HTR-8/SVneo (cell line): ENCODE measurements around the gene PLA2G2D.
"Not testable (repeated sequence)": the region's sequence is repeated elsewhere in the genome, so short reads cannot be mapped to it uniquely, and the experiment has no call there.

Experiments used
- DNase-seq: peaks from one replicate; pipeline ENCODE4 v3.0.0; 2011; ENCODE audit warnings: low spot score, mixed read lengths; ENCODE audit not compliant: insufficient read length
- FAIRE-seq: peaks from 2 replicates; lab custom pipeline; 2011; peaks lifted over from hg19 to GRCh38; lab: Jason Lieb, UNC

Gene PLA2G2D

DNA sequence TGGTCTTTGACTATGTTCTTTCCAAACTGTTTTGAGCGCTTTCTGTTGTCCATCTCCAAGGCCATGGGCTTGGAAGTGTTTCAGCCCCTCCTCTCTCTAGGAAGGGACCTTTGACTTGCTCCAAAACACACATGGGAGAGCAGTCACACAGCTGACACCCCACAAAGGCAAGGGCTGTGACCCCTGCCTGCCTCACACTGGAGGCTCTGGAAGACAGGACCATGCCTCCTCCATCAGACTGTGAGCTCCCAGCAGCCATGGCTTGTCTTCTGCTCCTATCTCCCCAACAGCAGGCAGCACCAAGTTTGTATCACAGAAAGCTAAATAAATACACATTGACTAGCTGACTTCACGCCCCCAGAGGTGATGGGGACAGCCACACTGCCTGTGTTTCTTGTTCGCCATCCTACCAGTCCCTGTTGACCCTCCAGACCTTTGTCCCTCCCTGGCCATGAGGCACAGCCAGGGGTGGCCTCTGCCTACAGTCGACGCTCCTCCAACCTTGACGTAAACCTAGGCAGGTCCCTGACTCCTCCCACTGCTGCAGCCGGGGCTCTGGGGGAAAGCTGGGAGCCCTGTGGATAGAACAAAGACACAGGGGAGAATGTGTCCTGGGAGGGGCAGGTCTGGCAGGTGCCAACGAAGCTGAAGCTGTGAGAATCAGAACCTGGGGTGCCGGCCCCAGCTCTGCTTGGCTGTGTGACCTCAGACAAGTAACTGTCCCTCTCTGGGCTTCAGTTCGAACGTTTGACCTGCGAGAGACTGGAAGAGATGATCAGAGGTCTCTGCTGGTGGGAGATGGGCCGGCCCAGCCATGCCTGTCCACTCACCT lies 24.6 kb upstream of the PLA2G2D start:
- FAIRE-seq (no peak), DNase-seq (no peak)

DNA sequence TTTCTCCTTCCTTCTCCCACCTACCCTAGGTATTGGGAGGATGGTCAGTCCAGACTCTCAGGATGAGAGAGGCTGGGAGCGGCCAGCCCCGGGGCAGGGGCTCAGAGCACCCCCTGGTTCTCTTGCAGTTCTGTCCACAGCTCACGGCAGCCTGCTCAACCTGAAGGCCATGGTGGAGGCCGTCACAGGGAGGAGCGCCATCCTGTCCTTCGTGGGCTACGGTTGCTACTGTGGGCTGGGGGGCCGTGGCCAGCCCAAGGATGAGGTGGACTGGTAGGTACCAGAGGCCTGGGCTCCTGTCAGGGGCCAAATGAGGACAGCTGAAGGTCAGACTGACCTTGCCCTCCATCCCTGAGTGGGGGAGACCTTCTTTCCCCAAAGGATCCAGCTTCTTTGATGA lies 24.0 kb upstream of the PLA2G2D start:
- DNase-seq (no peak), FAIRE-seq (no peak)

DNA sequence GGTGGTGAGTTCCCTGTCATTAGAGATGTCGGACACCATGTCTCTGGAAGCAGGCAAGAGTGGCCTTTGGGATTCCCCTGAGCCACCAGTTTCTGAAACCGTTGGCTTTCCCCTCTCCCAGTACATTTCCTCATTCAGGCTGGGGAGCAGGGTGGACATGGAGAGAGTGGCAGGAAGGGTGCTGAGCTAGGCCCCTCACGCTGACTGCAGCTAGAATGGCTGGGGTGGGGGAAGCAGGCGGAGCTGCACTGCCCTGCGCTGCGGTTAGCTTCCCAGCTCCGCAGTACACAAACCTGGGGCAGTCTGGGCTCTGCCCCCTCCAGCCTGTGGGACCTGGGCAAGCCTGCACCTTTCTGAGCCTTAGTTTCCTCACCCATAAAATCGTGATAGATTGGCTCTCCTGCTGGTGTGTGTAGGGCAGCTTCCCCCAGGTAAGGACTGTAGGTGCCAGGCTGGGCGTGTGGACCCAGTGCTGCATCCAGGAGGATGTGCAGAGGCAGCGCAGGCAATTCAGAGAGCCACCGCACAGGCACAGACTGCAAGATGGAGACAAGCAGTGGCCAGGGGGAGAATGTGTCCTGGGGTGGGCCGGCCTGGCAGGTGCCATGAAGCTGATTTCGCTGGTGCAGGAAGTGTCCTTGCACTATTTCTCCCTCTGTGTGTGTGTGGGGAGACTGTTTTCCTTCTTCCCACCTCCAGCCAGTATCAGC lies 22.8 kb upstream of the PLA2G2D start:
- DNase-seq, result no peak
- FAIRE-seq, result no peak

DNA sequence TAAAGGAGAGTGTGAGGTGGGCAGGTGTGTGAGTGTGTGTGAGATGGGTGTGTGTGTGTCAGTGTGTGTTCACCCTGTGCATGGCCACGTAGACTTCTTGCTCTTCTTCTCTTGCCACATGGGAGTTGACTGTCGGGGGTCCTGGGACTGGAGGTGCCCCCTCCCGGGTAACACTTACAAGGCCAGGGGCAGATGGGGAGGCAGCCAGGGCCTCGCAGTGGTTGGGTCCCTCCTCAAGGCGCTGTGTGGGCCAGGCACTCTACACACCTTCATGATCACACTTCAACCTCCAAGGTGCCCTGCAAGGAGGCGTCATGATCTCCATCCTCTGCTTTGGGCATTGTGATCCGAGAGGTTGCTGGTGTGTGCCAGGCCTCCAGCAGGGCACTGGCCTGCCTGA lies 22.1 kb upstream of the PLA2G2D start:
- DNase-seq (no peak), FAIRE-seq (peak; percentile 70)

DNA sequence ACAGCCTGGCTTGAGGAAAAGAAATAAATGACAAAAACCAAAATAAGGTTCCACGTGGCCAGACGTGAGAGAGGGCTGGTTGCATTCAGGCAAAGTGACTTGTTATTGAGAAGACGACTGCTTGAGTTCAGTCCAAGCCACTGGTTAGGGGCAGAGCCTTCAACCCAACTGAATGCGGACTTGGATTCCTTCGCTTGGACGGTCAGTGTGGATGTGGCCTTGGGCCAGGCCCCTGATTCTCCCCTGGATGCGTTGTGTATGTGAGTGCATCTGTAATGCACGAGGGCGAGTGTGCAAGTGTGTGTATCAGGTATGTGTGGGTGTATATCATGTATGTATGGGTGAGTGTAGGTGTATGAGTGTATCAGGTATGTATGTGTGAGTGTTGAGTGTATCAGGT lies 21.7 kb upstream of the PLA2G2D start:
- no peak for DNase-seq
- no peak for FAIRE-seq

DNA sequence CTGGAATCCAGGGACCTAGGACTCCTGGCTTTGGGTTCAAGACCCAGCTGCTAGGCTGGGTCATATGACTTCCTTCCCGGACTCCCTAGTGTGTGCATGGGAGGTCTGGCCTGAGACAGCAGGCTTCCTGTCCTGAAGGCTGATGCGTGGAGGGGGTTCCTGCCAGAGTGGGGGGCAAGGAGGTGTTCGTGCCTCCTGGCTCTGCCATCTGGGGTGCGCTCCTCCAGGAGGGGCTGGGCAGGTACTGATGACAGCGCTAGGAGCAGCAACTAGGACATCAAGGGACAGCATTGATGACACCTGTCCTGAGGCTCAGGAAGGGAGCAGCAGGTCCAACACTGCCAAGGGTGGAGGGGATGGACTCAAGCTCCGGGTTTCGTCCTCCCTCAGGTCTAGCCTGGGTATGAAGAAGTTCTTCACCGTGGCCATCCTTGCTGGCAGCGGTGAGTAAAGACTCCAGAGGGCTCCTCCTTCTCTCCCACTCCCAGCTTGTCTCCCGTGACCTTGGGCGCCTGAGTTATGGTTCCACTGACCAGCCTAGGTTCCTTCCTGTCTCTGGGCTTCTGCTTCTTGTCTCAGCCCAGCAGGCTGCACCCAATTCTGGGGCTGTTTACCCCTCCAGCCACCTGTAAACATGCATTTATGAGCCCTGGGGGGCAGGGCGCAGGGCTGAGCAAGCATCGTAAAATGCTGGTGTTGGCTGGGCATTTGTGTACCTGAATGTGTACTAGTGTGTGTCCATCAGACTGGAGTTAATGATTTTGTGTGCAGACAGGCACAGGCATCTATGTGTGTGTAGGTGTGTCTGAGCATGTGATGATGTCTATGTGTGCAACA lies 20.7 kb upstream of the PLA2G2D start:
- no peak for FAIRE-seq
- DNase-seq, result no peak

DNA sequence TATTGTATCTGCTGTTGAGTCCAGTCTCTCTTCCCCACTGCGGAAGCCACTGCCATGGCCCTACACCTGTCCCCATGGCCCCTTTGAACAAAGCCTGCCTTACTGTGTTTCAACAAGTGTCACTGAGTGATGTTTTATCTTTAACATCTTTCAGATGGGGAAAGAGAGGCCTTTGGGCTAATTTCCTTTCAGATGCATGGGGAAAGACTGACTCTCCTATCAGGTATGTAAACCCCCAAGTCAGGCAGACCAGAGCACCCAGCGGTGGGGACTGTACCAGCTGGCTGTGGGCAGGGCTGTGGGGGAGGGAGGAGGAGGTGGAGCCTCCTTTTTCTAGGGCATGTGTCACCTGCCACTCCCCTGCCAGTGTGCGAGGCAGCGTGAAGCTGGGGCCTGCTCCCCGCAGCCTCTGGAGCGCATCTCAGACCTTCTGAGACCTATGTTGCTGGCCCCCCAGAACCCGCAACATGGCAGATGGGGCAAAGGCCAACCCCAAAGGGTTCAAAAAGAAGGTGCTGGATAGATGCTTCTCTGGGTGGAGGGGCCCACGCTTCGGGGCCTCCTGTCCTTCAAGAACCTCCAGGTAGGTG lies 19.7 kb upstream of the PLA2G2D start, which contains the start of gene PLA2G2F:
Gene PLA2G2F (plus strand): TSS at position 363 of the 590 bp plus-strand sequence. CDS start 105 bp downstream, at position 468.
- no peak for FAIRE-seq
- DNase-seq, result no peak

DNA sequence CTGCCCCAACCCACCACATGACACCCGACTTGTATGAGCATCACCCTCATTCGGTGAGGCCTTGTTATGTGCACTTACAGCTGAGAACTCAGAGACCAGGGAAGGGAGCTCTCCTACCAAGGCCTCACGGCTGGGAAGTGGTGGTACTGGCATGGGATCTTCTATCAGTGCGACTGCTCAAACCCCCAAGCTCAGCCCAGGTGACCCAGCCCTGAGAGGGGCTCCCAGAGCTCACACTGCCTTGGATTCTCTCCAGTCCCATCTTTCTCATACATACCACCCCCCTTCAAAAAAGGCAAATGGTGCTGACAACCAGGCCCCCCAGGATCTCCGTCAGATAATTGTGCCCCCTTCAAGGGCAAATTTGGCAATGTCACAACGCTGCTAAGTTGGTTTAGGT lies 19.0 kb upstream of the PLA2G2D start:
- DNase-seq (no peak), FAIRE-seq (no peak)

DNA sequence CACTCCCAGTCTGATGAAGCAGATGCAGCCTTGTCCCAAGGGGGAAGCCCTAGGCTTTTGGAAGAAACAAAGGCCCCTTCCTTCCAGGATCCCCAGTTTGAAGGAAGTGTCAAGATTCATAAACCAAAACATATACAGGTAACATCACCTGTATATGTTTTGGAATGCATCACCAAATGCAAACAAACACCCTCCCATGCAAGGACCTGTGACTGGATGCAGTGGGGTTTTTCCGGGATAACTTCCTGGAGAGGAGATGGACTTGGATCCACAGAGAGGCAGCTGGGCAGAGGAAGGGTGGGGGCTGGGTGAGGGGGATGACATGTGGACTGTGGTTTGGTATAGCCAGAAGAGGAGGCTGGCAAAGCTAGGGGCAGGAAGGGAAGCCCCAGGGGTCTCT lies 18.3 kb upstream of the PLA2G2D start:
- no peak for FAIRE-seq
- no peak for DNase-seq

DNA sequence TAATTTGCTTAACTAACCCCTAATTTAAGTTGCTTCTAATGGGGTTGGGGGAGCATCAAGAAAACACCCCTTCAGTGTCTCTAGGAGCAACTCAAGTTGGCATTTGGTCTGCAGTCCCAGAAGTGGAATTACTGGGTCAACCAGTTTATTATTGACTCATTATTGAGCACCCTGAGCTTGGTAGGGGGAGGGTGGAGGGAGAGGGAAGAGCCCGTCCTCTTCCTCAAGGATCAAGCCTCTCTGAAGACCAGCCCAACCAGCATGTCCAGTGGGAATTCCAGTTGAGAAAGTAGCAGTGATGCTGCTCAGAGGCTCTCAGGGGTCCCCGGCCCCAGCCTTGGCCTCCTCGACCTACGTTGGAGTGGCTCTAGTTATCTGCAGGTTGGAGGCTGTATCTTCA lies 17.7 kb upstream of the PLA2G2D start:
- no peak for DNase-seq
- FAIRE-seq, result no peak

DNA sequence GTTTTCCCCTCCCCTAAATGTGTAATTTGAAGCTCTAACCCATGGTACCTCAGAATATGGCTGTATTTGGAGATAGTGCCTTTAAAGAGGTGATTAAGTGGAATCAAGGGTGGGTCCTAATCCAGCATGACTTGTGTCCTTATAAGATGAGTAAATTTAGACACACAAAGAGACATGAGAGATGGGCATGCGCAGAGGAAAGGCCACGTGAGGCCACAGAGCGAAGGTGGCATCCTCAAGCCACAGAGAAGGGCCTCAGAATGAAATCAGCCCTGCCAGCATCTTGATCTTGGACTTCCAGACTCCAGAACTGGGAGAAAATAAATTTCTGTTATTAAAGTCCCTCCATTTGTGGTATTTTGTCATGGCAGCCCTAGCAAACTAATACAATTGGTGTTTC lies 16.9 kb upstream of the PLA2G2D start:
- FAIRE-seq, result no peak

DNA sequence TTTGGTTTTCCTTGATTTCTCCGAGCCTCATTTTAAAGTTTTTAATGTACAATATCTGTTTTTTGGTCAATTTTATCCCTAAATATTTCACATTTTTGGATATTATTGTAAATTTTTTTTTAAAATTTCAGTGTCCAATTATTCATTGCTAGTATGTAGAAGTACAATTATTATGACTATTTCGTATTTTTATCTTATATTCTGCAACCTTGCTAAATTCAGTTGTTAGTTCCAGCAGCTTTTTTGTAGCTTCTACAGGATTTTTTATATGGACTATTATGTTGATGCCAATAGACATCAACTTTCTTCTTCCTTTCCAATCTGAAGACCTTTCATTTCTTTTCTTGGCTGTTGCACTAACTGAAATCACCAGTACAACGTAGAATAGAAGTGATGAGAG lies 15.7 kb upstream of the PLA2G2D start:
- FAIRE-seq, result no peak
- DNase-seq, result no peak

More for the DNA sequence above, 16.9 kb upstream of the PLA2G2D start:
- no peak for DNase-seq

DNA sequence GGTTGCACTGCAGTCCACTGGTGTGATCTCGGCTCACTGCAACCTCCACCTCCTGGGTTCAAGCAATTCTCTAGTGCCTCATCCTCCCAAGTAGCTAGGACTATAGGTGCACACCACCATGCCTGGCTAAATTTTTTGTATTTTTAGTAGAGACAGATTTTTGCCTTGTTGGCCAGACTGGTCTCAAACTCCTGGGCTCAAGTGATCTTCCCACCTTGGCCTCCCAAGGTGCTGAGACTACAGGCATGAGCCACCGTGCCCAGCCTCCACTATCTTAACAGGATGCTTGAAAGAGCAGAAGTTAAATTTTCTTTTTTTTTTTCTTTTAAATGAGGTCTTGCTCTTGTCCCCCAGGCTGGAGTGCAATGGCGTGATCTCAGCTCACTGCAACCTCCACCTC lies 11.2 kb upstream of the PLA2G2D start:
- not testable (repeated sequence) for FAIRE-seq, DNase-seq

DNA sequence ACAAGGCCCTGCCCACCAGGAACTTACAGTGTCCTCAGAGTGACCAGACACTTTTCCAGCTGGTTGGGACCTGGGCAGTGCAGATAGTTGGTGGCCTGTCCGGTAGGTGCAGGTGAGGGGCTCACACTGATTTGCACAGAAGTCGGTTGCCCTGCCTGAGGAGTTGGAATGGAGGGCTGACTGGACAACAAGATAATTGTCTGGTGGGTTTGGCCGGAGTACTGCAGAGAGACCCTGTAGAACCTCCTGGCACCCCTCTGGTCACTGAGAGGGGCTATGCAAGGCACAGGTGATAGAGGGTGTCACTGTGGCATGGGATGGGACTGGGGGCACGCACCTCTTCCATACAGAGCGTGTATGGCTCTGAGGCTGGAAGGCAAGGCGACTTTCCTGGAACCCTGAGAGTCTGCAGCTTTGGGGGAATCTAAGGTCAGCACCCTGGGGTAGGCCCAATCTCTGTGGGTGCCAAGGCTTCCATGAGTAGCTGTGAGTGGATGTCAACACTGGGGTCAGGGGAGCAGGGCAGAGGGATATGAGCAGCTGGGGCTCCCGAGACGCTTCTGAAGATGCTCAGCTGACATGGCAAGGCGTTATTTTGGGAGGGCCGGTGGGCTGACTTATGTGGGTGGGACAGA lies 7.6 kb upstream of the PLA2G2D start:
- DNase-seq (no peak), FAIRE-seq (no peak)

DNA sequence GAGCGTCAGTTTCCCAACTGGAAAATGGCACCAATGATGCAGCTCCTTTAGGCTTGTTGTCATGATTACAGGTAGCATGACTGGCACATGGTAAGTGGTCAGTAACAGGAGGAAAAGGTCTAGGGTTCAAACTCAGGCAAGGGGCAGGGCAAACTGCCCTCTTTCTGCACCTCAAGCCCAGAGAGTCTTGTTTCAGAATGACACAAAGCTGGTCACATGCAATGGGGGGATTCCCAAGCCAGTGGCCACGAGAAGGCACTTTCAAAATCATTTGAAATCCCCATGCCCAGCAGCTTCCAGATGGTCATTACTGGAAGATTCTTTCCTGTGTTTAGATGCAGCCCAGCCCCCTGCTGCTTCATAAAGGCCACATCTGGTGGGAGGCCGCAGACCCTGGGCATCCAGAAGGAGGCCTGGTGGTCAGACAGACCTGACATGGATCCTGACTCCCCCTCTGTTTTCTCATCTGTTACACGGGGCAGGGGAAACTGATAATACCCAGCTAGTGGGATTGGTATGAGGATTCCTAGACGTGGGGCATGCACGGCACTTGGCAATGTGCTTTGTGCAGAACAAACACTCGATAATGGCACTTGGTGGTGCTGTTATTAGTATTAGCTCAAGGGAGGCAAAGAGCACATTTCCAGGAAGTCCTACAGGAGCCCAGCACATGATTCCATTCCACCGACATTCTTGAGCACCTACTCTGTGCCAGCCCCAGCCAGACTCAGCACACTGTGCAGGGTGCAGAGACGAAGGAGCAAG lies 6.9 kb upstream of the PLA2G2D start:
- no peak for FAIRE-seq

DNA sequence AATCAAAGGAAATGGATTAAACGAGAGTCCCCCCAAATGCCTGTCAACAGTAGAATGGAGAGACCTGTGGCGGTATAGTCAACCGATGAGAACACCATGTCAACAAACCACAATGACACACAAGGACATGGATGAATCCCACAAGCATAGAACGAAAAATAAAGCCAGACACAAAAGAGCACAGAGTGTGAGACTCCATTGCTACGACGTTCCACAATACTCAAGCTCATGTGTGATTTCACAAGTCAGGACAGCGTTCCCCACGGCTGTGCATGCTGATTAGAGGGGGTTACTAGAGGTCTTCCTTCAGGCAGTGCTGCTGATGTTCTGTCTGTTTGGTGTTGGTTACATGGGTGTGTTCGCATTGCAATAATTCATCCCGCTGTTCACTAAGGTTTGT lies 5.8 kb upstream of the PLA2G2D start:
- FAIRE-seq (no peak), DNase-seq (no peak)

More for the DNA sequence above, 6.9 kb upstream of the PLA2G2D start:
- no peak for DNase-seq

DNA sequence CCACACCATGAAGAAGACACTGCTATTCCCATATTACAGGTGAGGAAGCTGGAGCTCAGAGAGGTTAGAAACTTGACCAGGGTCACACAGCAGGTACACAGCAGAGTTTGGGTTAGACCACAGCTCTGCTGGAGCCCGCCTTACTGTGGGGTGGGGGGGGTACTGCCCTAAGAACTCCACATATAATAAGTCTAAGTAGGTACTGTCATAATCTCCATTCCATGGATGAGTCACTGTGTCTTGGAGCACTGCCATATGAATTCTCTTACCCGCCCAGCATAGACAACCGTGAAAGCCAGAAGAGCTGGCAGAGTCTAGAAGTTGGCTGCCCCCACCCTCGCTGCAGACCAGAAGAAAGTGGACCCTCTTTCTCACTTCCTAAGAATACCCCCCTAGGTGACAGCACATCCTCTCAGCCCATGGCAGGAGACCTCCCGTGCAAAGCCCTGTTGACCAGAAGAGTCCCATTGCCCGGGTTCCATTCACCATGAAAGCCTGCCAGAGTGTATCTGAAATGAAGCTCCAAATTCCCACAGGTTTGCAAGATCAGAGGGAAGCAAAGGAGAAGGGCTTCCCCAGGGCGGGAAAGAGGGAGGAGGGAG lies 5.2 kb upstream of the PLA2G2D start:
- DNase-seq (peak; percentile 75), FAIRE-seq (no peak)

DNA sequence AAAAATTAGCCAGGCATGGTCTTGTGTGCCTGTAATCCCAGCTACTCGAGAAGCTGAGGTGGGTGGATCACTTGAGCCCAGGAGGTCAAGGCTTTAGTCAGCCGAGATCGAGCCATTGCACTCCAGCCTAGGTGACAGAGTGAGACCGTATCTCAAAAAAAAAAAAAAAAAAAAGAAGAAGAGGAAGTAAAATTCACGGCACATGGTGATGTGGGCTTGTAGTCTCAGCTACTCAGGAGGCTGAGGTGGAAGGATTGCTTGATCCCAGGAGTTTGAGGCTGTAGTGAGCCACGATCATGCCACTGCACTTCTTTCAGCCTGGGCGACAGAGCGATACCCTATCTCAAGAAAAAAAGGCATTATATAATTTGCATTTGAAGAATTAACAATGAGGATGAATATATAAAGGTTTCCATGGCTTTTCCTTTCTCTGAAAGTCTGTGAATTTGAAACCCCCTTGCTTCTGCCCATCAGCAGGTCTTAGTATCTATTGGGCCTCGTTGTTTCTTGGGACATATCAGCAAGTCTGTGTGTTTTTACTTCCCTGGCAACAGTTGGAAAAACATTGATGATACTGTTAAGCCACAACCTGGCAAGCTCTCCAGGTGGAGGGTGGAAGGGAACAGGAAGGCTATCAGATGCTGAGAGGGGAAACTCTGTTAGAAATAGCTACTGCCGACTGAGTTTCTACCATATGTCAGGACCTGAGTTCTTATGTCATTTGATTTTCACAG lies 4.6 kb upstream of the PLA2G2D start:
- DNase-seq (no peak), FAIRE-seq (no peak)
